SK-N-MC (cell line): ENCODE results near the gene CACNA1B.
"Not testable (repeated sequence)": the region's sequence is repeated elsewhere in the genome, so short reads cannot be mapped to it uniquely, and the experiment has no call there.

Experiments used
- DNase-seq: peaks from one replicate; pipeline ENCODE4 v3.0.0-alpha.2; 2011; ENCODE audit warnings: low read depth, low spot score
- H3K27ac ChIP-seq: fragments of 200-600 bp; sonication (generic); 2 replicates; pipeline ENCODE4 v1.5.1; 2016; ENCODE audit warnings: mixed run types
- H3K36me3 ChIP-seq: fragments of 200-600 bp; sonication (generic); 2 replicates; pipeline ENCODE4 v1.6.1; 2017; ENCODE audit warnings: antibody characterized with exemption, low read length, mixed read lengths; ENCODE audit not compliant: insufficient read depth
- H3K4me3 ChIP-seq: fragments of 200-600 bp; sonication (generic); 2 replicates; pipeline ENCODE4 v1.5.1; 2016
- H3K9ac ChIP-seq: fragments of 200-600 bp; sonication (generic); 2 replicates; pipeline ENCODE4 v1.8.0; 2017; ENCODE audit warnings: mixed run types, mixed read lengths; ENCODE audit not compliant: insufficient read length
- H3K9me3 ChIP-seq: fragments of 200-600 bp; sonication (generic); 2 replicates; pipeline ENCODE4 v1.6.1; 2017; ENCODE audit warnings: low read depth, mild to moderate bottlenecking, antibody characterized with exemption, low read length, moderate library complexity, mixed read lengths

The CACNA1B gene

DNA sequence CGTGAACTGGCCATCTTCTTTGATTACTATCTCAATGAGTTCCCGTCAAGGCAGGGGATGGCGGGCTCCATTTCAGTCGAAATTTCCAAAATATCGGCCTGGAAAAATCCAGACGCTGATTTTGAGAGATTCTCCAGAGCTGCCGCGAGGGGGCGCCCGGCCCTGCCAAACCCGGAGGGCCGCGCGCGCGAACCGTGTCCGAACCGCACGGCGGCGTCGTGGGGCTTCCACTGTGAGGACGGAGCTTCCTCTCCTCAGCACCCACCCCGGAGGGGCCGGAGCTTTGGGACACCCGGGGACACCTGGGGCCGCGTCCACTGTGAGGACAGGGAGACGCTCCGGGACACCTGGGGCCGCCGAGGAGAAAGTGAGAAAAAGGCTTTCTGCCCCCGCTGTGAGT lies 270.0 kb downstream of the CACNA1B start:
- H3K36me3 ChIP-seq, H3K9ac ChIP-seq, H3K4me3 ChIP-seq, H3K27ac ChIP-seq, DNase-seq, H3K9me3 ChIP-seq: not testable (repeated sequence)

DNA sequence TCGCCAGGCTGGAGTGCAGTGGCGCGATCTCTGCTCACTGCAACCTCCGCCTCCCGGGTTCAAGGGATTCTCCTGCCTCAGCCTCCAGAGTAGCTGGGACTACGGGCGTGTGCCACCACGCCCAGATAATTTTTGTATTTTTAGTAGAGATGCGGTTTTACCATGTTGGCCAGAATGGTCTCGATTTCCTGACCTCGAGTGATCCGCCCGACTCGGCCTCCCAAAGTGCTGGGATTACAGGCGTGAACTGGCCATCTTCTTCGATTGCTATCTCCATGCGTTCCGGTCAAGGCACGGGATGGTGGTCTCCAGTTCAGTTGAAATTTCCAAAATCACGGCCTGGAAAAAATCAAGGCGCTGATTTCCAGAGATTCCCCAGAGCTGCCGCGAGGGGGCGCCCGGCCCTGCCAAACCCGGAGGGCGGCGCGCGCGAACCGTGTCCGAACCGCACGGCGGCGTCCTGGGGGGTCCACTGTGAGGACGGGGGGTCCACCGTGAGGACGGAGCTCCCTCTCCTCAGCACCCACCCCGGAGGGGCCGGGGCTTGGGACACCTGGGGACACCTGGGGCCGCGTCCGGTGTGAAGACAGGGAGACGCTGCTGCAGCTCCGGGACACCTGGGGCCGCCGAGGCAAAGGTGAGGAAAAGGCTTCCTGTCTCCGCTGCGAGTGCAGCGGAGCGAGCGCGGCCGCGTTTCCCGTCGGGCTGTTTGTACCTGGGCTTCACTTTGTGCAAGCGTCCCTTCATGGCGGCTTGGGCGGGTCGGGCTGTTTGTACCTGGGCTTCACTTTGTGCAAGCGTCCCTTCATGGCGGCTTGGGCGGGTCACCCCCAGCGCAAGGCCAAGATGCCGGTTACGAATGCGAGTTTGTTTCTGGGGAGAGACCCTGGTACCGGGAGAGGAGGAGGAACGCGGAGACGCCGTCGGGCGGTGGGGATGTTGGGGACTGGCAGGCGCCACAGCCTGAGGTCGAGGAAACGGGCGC lies 272.4 kb downstream of the CACNA1B start:
- H3K36me3 ChIP-seq, H3K9me3 ChIP-seq, DNase-seq, H3K9ac ChIP-seq, H3K27ac ChIP-seq: not testable (repeated sequence)
- peak overlapping the region; percentile 33; the same call in 1 of the 2 replicates for H3K4me3 ChIP-seq

DNA sequence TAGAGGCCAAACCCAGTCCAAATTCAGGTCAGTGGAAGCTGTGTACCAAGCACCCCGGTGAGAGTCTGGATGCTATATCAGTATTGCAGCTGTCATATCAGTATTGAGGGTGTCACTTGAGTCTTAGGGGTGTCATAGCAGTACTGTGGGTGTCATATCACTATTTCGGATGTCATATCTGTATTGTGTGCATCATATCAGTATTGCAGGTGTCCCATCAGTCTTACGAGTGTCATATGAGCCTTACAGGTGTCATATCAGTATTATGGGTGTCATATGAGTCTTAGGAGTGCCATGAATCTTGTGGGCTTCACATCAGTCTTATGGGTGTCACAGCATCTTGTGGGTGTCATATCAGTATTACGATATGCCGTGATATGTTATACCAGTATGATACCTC lies 278.2 kb downstream of the CACNA1B start:
- H3K9me3 ChIP-seq, DNase-seq, H3K9ac ChIP-seq, H3K4me3 ChIP-seq, H3K36me3 ChIP-seq, H3K27ac ChIP-seq: not testable (repeated sequence)

DNA sequence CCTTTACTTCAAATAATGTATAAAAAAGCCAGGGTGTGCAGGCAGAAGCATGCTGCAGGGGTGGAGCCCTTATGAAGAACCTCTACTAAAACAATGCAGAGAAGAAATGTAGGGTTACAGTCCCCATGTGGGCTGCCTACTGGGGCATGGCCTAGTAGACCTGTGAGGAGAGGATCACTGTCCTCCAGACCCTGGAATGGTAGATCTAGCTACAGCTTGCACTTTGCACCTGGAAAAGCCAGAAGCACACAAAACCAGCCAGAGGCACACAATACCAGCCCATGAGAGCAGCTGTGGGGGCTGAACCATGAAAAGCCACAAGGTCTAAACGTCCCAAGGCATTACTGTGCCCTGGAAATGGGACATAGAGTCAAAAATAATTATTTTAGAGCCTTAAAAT lies 289.2 kb downstream of the CACNA1B start:
- H3K27ac ChIP-seq, H3K9ac ChIP-seq, DNase-seq, H3K36me3 ChIP-seq, H3K9me3 ChIP-seq, H3K4me3 ChIP-seq: not testable (repeated sequence)
